NCI-H1436 (cell line): ENCODE data around the gene MYH10.

Experiments
- DNase-seq: peaks from one replicate; lab custom pipeline; 2025; lab: John Stamatoyannopoulos, UW

MYH10 gene

DNA sequence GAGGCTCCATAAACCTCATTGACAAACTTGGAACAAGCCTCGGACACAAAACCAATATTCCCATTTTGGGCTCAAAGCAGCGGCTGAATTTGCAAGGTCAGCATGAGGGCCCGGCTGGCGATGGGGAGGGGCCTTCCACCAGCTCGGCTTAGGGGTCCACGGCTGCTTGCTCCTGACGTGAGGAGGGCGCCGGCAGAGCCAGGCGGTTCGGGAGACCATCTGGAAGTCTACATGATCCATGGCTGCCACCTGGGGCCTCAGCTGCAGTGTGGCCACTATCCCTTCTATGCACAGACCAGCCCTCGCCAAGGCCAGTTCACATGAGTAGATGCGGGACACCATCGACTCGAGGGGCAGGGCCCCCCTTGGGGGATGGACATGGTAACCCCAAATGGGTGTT, 155.7 kb downstream of the MYH10 start:
- no peak for DNase-seq

DNA sequence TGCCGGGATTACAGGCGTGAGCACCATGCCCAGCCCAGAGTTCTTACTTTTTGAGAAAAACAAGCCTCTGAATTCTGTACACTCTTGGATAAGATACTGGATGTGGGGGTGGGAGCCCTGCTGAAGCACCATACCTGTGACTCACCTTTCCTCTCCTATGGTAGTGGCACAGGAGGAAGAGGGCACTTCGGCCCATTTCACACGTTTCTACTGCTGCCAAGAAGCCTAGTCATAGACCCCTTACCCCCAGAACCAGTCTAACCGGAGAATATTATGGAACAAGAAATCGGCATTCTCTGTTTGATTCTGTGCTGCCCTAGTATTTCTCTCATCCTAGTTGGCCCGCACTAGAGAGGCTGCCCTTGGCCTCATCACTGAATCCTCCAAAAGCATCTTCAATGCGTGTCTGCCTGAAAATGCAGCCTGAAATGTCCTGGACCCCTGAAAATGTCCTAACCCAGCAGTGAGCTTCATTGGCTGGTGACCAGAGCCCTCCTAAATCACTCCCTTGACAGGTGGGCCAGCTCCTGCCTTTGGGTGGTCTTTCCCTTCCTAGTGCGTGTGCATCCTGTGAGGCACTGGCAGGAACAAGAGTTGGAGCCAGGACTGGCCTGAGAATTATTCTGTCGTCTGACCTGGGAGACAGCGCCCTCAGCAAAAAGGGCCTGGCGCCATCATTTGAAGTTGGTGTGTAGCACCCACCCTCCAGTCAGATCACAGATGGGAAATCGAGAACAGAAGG, 156.9 kb downstream of the MYH10 start:
- no peak for DNase-seq

DNA sequence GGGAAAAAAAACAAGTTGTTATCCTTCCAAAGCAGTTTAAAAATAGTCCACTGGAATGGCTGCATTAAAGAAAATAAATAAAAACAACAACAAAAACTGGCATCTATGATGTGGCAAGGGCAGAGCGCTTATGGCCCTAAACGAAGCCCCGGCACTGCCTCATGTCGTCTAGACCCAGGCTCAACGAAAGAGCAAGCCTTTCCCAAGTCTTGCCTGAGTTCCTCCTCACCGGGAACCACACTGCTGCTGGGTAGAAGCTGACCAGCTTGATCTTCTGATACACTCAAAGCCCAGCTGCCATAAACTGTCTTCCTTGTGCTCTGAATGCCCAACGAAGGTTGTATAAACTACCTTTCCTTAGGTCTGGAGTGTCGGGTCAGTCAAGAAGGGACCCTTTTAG, 157.9 kb downstream of the MYH10 start:
- DNase-seq, result no peak

DNA sequence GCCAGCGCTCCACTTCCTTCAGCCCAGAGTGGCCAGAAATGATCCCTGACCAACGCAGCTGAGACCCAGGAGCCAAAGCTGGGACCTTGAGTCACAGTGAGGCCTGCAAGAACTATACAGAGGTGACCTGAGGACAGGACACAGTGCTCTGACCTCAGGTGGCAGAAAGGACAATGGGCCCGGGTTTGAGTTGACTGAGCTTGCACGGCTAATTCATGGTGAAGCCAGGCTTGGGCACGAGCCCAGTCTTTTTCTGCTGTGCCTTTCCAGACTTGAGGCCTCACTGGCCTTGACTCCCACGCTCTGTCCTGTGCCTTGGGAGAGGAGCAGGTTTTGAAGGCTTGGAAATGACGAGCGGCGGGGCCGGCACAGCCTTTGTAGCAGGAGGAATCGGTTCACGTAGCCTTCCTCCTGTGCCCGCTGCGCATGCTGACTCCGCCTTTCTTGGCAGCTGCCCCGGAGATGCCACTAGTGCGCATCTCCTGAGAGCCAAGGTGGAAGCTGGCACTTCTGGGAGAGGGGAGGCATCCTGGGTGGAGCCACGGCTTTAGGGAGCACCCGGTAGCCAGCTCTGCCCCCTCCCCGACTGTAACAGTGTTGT, 160.0 kb downstream of the MYH10 start:
- peak; percentile 76 for DNase-seq

DNA sequence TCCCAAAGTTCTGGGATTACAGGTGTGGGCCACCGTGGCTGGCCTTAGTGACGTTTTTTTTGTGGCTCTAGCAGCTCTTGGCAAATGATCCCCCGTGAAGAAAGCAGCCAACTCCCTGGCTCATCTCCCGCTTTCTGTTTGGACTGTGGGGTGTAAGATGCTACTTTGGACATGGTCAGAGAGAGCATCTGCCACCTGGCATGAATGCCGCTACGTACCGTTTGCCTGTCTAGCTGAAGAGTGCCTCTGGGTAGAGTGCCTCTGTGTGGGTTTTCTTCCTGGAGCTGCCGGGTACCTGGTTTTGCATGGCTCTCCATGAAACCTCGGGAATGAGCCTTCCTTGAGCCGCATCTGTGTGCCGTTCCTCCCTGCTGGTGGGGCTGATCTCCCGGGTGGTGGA, 160.6 kb downstream of the MYH10 start:
- DNase-seq, result no peak

DNA sequence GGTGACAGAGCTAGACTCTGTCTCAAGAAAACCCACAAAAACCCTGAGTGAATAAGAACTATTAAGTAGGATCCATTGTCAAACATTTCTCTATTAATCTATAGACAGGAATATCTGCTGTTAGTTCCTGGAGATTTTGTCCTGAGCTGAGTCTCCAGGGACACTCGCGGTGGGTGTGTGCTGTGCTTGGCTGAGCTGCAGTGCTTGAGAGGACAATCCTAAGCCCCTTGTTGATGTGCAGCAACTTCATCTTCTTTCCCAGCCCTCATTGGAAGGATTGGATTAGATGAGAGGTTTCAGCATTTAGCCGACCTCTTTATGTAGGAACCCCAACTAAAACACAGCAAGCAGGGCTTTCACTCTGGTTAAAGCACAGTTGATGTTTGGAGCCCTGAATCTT, 161.5 kb downstream of the MYH10 start:
- DNase-seq, result no peak

DNA sequence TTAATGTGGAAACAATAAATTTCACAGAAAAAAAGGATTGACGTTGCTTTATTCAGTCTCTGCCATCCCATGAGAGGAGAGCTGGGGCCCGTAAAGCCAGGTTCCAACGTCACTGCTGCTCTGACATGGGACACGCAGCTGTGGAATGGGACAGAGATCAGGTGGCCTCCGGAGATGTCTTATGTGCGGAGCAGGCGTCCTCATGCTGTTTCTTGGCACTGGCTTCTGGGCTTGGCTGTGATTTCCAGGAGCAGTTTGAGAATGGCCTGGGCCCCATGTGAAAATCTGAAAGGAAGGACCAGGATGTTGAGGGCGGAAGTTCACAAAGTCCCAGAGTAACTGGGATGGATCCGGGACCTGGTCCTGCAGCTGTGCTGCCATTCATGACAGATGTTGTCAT, 162.4 kb downstream of the MYH10 start:
- DNase-seq, result no peak

DNA sequence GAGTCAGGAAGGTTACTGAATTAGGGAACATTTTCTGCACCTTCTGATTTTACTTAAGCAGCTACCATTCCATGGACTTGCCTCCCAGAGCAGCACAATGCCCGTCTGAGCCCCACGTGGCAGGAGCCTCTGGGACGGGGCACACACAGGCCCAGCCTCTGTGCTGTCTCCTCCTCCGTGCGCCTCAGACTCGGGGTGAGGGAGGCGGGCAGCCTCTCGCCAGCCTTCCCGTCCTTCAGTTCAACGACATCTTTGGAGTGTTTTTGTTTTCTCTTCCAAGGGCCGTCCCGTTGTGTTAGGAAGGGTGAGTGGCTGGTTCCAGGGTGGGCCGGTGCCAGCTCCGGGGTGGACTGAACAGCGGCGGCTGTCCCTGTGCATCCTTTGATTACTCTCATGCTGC, 163.0 kb downstream of the MYH10 start:
- no peak for DNase-seq

DNA sequence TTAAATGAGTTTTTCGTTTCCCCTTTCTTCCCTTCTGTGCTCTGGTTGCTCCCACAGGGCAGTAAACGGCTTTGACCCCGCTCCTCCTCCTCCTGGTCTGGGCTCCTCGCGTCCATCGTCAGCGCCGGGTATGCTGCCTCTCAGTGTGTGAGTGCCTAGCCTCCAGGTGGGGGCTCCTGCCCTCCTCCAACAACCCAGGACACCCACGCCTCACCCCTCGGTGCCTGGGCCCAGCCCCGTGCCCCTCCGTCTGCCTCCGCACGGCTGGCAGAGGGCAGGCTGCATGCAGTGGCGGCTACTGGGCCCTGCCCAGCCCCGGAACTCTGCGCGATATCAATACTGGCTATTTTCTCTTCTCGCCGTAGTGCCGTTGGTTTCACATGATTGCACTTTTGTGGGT, 163.7 kb downstream of the MYH10 start:
- DNase-seq, result no peak

DNA sequence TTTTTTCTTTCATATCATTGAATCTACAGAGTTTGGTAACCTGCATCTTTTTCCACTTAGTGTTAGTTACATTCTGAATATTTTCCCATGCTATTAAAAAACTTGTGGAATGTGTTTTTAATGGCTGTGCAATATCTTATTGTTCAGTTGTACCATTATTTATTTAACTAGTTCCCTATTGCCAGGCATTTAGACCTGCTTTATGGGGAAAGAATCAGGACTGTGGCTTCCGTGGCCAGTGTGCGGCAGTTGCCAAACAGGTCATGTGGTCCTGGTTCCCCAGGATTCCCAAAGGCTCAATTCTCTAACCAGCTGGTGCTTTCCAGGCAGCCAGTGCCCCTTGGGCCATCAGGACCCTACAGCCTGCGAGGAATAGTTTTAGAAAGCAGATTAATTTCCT, 164.1 kb downstream of the MYH10 start:
- no peak for DNase-seq

DNA sequence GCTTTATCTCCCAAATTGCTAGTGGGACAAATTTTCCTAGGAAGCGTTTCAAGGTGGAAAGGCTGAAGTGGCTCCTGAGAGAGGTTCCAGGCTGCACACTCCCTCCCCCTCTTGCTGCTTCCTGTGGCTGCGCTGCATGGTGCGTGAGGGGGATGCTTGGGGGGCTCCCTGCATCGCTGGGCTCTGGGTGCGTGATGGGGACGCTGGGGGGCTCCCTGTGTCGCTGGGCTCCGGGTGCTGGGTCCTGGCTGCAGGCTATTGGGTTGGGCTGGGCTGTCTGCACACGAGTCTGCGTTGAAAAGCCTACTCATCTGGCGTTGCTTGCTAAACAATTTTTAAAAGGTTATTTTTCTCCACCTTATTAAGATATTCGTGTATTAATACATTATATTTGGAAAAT, 164.8 kb downstream of the MYH10 start:
- no peak for DNase-seq

DNA sequence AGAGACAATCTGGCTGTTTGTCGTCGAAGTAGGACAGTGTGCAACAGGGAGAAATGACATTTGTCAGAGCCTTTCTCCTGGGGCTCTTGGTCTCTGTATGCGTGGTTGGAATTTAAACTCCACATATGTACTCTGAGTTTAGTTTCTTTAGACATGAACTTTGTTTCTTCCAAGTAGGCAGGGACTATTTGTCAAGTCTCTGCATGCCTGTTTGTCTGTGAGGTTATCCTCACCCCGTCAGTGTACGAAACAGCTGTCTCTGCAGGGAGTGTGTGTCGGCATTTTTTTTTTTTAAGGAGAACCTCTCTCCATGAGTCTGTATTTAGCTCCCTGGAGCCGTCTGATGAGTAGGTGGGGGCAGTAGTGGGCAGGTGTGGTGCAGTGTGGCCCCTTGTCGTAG, 165.2 kb downstream of the MYH10 start:
- no peak for DNase-seq

DNA sequence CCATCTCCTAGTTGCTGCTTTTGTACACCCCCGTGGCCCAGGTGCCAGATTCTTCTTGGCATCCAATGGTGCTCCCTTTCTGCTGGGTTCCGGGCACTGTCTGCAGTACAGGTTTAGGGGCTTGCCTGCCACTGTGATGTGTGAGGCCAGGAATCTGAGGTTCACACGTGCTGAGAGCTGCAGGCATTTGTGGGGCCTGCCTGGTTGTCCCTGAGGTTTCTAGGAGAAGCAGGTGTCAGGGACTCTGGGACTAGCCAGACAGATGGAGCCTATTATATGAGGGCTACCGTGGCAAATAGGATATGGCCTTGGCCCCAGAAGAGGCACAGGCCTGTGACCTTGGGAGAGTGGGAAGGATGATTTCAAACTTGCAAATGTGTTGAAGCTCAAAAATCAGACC, 165.6 kb downstream of the MYH10 start:
- DNase-seq, result no peak

DNA sequence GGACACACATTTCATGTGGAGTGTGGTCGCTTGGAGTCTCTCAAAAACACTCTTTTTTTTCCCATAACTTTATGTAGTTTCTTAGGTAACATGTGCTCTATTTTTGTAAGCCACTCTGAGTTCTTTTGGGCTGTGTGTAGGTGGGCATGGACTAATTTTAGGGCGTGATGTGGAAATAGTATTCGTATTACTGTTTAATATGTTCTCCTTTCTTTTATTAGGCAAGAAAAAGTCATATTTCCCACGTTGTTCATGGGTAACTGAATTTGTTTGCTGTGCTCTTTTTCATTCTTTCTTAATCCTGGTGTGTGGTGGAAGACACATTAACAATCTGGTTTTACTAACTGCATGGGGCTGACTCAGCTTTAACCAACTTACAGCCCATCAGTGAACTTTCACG, 167.4 kb downstream of the MYH10 start:
- no peak for DNase-seq

DNA sequence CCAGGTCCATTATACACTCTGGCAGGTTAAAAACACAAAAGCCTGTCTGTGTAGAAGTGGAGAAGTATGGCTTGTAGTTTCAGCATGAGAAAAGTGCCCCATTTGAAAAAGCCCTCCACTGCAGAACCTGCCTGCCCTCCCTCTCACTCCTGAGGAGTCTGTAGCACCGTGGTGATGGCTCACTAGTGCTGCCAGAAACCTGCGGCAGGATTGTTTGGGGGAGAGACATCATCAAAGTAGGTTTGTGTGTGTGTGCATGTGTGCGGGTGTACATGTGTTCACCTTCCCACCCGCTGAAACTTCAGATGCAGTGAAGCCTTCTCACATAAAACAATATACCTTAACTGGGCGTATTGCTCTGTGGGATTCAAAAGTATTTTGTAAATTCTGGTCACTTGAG, 168.0 kb downstream of the MYH10 start:
- DNase-seq, result no peak

DNA sequence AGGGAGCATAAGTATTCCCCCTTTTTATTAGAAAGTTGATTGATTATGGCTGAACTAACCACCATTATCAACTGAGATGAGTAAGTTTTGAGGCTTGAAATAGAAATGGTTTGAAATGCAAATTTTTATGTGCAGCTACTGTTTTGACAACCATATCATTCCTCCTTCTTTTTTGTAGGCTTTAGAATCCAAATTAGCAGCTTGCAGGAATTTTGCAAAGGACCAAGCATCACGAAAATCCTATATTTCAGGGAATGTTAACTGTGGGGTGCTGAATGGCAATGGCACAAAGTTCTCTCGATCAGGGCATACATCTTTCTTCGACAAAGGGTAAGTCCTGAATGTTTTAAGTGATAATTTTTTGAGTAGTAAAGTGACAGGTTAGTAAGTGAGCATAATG, 170.7 kb downstream of the MYH10 start:
- no peak for DNase-seq

DNA sequence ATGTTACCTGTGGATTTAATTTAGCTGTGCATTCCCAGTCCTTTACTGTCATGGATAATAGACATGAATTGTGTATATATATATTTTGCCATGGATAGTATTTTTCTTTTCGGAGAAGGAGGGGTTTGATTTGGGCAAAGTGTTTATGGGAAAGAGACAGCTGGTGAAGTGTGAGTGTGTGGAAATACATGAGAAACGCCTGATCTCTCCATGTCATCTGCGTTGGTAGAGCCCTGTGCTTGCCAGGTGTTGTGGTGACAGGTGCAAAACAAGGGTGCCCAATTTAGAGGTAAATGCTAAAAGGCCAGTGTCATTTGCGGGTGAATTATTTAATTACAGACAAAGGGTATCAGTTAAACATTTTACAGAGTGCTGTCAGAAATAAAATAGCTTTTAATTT, 171.4 kb downstream of the MYH10 start:
- peak; percentile 83 for DNase-seq

DNA sequence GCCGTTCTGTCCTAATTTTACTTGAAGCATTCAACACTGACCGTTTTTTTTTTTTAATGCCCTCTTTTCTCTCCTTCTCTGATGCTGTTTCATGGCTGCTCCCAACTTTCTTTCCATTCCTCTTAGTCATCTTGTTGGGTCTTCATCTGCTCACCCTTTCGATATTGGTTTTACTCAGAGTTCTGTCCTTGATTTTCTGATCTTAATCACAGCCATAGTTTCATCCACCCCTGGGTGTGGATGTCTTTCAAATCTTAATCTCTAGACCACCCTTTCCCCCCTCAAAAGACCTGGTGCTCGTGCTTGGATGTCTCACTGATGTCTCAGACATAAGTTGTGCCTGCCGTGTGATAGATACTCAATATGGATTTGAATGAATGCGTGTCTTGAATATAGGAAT, 172.4 kb downstream of the MYH10 start:
- DNase-seq, result no peak

DNA sequence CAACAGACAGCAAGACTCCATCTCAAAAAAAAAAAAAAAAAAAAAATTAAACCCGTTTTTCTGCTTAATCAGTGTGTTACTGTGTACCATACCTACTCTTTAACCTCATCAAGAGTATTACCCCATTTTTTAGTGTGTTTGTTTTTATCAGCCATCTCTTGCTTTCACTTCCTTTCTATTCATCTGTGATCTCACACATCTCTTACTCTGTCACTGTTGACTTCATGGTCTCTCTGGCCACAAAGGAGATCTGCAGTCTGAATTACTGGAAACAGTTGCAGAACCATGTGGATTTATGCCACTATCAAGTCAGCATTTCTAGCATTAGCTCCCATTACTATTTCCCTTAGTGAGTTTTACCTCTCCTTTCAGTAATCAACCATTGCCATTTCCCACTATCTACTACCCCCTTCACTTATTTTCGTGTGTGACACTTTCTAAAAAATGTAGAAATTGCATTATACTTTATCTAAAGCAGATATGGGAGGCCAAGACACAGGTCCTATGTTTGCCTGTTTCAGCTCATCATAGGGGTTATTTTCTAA, 174.8 kb downstream of the MYH10 start:
- no peak for DNase-seq

DNA sequence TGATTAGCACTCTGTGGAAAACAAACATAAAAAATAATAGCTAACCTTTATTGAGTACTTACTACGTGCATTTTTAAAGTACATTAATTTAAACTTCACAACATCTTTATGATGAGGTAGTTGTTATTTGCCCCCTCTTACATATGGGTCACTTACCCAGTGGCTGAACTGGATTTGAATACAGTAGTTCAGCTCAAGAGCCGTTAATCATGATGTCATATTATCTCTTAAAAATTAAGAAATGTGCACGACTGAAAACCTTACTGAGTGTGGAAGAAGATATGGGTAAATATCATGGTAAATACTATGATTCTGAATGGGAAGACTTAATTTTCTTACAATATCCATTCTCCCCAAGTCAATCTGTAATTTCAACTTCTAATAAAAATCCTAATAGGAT, 177.2 kb downstream of the MYH10 start:
- no peak for DNase-seq

DNA sequence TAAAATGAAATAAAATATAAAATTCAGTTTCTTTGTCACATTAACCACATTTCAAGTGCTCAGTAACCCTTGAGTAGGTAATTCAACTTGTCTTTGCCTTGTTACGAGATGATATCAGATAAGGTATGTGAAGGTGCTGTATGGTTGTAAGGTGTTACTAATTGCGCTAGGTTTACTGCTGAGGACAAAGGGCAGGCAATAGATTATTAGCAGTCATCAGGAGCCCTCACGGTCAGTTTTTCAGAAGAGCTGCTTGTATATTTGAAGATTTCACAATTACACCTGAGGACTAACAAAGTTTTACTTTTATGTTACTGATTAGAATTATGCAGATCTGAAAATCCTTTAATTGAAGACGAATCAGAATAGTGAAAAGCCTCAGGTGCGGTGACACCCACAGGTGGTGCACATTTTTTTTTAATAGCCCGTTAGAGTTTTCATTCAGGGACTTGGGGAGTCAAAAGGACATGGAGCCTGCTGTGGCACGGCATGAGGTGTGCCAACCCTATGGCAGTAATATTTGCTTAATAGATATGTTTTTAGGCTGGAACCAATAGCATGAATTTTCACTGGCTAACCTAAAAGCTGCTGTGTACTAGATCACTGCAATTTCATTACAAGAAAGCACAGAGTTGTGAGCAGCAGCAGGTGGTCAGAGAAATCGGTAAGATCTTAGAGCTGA, 178.5 kb downstream of the MYH10 start:
- no peak for DNase-seq

DNA sequence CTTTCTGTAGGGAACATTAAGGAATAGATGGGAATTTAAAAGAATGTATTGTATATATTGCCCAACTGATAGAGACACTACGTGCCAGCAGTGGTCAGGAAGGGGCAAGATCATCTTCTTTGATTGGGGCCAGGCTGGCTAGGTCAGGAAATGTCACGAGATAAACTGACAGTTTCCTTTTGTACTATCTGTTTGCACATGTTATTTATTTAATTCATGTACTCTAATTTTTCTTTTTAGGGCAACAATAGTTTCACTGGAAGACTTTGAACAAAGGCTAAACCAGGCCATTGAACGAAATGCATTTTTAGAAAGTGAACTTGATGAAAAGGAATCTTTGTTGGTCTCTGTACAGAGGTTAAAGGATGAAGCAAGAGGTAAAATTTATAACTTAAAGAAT, 182.2 kb downstream of the MYH10 start:
- no peak for DNase-seq

DNA sequence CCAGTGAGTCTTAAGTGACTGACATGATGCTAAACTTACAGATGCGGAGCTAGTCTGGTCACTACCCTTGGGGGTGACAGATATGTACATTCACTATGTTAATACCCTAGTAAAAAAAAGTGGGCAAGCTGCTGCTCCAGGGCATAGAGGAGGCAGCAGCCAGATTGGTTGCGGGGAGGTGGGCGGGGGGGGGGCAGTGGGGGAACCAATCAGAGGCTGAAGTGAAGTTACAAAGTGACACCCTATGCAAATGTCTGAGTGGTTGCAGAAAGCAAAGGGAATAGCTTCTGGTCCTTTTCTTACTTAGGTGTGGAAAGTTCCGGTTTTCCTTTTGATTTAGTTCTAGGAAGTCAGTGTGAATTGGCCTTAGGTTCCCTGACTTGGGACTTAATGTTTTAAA, 182.7 kb downstream of the MYH10 start:
- no peak for DNase-seq
